Inflammatory macrophage (primary cell): Measurements from ENCODE around the gene TRPV6.

Experiments used
- DNase-seq, 2 donors: peaks; one replicate each; pipeline ENCODE4 v3.0.0-alpha.2; 2020 to 2022

TRPV6 gene

DNA sequence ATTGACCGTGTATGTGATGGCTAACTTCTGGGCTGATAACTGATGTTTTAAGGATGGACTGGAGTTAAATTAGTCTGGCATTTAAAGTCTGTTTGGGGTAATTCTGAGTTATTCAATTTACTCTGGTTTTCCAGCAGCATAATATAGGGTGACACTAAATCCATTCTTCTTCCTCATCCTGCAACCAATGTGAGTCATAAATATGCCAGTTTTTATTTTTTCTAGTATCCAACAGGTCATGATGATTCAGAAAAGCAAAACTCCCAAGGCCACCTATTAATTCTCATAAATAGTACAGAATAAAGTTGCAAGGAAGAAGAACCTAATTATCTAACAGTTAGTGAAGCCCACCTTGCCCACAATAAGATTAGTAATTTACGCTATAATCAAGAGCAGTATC, 38.2 kb downstream of the TRPV6 start:
- DNase-seq = no peak

DNA sequence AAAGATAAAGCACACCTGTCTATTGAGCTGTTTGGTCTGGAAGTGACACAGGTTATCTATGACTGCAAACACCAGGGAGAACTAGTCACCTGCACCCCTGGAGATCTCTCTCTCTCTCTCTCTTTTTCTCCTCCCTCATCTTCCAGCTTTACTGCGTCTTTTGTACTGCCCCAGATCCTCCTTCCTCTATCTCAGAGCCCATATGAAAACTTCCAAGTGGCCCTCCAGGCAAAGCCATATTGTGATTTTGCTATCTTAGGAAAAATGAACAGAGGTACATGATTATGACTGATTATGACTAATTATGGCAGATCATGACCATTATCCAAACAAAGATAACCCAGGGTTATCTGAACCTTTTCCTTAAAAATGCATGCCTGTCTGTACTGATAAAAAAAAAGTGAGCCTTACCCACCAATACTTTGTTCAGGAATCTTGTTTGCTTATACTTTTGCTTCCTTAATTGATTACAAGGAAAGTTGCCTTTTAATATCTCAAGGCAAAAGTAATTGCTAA, 43.2 kb downstream of the TRPV6 start:
- no peak for DNase-seq

DNA sequence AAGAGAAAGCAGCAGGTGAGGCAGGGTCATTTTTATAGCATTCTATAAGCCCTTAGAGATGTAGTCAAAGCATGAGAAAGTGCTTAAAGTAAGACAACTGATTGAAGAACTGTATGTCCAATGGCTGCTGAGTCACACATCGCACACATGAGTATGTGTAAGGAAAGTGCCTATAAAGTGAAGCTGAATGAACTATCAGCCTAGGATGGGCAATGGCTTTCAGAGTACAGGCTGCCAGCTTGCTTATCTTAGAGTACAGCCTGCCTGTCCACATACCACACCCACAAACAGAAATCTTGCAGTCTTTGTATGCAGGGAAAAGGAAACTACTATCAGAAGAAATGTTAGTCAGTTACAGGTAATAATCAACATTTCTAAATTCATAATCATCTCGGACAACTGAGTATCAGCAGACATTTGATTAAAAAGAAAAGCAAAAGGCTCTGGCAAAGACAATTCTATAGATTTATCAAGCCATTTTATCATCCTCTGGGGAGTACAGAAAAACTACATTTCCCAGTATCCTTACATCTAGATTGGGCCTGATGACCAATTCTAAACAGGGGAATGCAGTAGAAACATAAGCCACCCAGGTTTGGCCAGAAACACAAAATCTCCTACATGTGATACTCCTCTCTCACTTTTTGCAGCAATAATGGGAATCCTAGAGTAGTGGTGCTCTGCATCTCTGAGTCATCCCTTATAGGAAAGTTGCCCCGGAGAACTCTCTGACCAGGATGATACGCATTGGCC, 46.9 kb downstream of the TRPV6 start:
- DNase-seq = peak in 1 of 2 donors; percentile 4

DNA sequence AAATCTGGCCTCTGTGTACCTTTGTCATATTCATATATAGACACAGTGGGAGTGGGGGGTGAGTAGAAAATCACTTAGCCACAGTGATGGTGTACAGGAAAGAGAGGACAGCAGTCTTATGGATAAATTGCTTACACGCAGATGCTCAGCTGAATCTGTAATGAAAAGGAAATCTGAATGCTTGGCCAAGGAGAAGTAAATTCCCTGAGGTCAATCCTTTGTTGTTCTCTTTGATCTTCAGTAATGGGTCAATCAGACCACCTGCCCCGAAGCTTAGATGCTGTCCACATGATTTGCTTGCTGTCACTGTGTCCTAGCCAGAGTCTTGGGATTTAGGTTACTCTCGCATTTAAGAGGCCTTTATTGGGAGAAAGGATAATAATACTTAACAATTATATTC, 49.1 kb downstream of the TRPV6 start:
- DNase-seq = no peak

DNA sequence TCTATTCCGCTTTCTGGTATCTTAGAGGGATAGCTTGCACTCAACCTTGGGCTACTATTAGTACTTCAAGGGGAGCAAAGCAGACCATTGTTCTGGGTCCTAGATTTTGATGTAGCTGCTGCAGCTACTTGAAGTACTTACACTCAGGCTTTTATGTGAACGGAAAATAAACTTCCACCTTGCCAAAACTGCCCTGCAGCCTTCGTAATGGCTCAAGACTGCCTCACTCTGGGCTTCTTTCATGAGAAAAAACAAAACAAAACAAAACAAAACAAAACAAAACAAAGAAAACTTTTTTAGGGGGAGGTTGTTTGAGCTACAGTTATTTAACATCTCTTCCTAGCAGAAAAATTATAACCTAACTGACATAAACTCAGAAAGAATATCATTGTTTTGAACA, 50.1 kb downstream of the TRPV6 start:
- DNase-seq = no peak

DNA sequence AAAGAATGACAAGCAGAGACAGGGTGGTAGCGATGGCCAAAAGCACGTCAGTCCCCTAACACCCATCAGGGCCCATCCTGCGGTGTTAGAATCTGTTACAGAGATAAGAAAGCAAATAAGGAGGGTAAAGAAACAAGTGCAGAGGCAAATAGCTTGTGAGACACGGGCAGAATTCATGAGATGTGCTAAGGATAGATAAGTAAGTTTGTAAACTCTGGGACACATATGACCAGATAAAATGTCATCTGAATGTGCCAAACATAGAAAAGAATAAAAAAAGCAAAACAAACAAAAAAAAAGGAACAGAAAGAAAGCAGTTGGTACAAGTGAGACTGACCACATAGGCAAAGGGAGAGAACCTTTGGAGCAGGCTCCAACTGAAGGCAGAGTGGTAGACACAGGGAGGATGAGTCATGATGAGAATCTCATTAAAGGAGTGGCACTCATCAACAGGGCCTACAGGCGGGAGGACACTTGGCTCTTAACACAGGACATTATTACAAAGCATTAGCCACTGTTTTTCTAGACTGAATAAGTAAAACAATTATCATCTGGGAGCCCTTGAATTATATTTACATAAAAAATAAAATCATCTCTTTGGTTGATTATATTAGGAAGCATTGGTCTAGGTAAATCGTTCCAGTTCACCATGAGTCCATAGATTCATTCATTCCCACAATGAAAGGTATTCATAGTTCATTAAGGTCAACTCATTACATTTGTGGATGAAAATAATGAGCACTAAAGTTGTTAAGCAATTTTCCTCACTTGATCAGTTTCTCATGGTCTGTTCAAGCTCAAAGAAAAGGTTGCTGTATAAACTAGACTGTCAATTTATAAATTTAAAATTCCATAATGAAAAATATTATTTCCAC, 52.1 kb downstream of the TRPV6 start:
- peak; percentile 10 to 14 for DNase-seq

DNA sequence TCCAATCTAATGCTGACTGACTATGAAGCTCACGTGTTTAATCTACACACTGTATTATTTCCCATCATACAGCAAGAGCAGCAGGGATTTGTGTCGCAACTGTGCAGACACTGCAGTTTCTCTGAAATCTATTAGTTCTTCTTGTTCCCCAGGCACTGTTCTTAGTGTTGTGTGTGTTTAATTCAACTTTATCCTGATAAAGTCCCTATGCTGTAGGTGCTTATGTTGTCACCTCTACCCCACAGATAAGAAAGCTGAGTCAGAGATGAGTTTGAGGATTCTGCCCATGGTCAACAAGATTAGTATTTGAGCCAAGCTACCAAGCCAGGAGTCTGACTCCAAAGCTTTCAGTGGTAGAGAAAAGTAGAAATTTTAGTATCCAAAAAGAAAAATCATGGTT, 53.1 kb downstream of the TRPV6 start:
- DNase-seq = peak; percentile 10 to 29

DNA sequence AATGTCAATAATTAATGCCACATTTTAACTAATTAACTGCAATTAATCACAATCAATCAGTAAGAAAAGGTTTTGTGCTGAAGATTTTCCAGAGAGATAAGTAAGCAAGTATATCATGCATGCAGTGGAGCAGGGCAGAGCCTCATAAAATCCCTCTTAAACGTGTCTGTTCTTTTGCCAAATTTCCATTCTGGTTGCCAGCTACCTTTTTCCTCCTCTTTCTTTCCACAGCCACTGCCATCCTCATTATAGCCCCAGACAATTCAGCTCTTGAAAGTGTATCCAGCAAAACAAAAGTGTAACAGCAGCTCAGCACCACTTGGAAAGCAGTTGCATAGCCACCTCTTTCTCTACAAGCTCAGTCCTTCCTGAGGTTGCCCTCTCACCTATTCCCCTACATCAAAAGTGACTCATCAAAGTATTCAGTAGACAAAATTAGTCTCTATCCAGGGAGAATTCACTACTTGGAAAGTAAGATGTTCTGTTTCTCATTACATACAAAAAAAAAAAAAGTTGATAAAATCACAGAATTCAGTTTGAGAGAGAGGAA, 57.5 kb downstream of the TRPV6 start:
- no peak for DNase-seq

DNA sequence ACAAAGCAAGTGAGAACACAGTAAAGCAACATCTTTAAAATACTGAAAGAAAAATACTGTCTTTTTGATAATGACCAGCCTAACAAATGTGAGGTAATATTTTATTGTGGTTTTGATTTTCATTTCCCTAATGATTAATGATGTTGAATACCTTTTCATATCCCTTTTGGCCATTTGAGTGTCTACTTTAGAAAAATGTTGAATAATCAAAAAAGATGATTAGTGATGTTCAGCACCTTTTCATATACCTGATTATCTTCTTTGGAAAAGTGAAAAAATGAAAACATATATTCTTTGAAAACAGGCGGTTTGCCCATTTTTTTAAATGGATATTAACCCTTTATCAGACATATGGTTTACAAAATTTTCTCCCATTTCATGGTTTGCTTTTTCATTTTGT, 62.8 kb downstream of the TRPV6 start:
- DNase-seq = no peak
